NCI-H146 treated with DMSO at 0.1 percent for 48 hours (cell line): Measurements from ENCODE around the gene HPSE2.
"Not testable (repeated sequence)": the region's sequence is repeated elsewhere in the genome, so short reads cannot be mapped to it uniquely, and the experiment has no call there.

Source experiments
- DNase-seq: peaks from one replicate; lab custom pipeline; 2025; ENCODE audit not compliant: unreplicated experiment; lab: John Stamatoyannopoulos, UW

The HPSE2 gene

DNA sequence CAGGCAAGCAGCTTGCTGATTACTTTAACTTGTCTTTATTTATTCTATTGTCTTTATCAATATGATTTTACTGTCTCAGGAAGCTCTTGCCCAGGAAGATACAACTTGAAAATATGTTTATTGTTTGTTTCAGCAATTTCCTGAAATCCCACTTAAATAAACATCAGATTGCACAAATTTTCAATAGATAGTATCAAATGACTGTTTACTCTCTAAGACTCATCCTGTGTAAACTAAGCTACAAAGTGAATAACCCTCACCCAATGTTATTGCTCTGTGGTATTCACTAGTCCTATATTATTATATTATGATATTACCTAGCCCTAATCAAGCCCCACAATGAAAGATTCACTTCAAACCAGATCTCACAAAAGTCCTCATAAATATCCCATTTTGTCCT lies 658.5 kb downstream of the HPSE2 start:
- DNase-seq, result no peak

DNA sequence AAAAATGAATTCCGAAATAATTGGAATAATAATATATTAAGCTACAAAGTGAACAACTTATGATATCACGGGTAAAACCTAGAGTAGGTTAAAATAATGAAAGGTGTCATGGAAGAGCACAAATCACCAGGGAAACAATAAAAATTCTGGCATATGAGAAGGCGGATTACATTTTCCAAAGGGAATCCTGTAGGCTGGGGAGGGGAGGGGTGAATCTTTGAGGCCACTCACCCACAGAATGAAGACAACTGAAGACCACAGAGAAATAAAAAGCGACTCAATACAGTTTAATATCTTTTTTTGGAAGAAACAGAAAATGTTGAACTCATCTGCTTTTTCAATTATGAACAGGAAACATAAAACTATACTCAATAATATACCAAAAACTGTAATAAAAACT lies 659.6 kb downstream of the HPSE2 start:
- no peak for DNase-seq

DNA sequence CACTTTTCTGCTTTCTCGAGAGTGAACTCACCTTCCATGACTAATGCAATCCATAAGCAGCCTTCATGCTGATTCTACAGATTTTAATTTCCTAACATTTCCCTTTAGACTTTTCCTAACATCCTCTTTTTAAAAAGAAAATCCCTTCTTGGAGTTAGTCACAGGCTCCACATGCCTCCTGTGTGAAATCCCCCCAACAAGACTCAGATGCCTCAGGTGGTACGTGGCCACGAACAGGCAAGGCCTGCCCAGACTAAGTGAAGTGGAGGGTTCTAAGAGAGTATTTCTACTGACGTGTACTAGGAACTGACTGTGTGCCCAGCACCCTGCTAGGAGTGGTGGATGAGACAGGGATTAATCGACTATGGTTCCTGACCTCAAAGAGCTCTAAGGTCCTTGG lies 663.1 kb downstream of the HPSE2 start:
- DNase-seq, result no peak

DNA sequence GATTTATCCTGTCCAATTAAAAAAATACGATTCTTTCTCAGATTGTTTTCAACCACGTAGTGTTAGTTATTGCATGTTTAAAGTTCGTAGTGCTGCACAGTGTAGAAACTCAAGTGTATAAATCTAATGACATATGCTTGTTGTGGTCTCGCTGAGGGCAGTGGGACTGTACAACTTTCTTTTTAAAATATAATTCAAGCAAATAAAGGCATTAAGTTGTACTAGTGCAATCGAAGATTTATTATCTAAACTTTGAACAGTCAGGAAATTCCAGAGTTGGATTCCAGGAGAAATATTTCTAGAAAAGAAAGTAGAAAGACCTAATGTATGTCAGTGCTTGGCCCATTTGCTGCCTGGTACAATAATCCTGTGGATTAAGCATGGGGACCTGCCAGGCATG lies 664.8 kb downstream of the HPSE2 start:
- no peak for DNase-seq

DNA sequence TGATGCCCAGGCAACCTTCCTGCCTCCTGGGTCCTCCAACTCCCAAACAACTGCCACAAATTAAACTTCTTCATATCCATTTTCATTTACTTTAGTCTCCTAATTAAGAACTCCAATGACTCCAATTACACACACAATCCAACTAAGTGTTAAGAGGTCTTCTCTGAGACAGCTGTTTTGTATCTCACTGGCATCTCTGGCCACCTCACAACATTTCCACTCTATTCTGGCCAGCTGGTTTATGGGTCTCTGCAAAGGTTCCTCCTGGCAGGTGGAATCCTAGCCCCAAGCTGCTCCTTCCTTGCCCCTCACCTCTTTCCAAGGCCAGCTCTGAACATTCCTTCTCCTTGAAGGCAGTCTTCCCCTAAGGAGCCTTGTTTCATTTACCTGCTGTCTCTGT lies 665.8 kb downstream of the HPSE2 start:
- DNase-seq, result no peak

DNA sequence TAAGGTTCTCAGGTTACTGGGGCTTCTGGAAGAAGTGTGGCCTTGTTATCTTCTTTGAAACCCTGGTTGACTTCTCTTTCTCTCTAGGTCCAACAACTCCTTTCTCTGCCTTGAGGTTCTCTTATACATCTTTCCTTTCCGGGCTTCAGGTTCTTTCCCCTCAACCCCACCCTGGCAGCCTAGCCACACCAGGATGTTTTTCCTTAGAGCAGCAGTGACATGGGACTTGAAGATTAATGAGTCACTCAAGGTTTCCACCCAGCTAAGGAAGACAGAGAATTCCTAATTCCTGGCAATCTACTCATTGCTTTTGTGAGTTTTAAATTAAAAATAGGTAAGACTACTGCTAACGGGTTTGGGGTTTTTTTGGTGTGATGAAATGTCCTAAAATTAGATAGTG lies 667.1 kb downstream of the HPSE2 start:
- DNase-seq, result no peak

DNA sequence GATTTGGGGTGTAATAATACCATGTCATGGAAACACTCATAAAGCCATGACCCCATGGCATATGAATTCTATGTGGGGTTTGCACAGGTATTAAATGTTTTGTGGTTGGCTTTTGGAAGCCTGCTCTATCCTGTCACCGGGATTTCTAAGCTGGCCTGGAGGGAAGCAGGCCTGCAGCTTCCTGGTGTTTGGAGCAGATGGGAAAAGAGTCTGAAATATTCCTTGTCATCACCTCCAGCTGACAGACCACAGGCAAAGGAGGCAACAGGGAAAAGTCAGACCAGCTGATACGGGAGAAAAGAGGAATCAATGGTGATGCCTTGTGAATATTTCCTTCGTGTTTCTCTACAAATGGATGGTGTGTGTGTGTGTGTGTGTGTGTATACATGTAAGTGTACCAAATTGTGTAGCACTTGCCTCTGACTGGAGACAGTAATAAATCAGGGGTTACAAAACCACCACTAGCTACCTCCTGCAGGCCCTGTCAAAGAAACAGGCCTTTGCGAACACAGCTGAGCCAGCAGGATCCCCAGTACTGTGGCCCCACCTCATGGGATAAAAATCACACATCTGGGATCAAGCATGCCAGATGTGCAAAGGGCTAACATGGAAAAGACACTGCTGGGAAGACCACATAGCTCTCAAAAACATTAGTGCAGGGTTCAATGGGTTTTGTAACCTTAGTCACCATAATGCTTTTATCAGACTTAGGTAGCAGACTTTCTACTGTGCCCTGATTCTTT lies 668.1 kb downstream of the HPSE2 start:
- no peak for DNase-seq

DNA sequence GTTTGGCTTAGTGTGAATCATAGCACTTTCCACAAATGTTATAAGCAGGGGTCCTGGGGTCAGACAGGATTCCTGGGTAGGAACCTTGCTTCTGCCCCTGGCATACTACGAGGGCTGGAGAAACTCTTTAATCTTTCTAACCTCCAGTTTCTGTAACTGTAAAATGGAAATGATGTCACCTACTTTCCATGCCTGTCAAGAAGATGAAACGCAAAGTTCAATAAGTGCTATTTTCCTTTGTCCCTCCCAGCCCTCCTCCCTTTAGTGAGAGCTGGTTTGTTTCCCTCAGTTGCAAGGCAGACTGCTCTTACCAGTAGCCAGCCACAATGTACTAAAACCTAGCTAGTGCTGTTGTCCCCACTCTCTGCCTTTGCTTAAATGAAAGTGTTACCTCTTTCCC lies 671.8 kb downstream of the HPSE2 start:
- no peak for DNase-seq

DNA sequence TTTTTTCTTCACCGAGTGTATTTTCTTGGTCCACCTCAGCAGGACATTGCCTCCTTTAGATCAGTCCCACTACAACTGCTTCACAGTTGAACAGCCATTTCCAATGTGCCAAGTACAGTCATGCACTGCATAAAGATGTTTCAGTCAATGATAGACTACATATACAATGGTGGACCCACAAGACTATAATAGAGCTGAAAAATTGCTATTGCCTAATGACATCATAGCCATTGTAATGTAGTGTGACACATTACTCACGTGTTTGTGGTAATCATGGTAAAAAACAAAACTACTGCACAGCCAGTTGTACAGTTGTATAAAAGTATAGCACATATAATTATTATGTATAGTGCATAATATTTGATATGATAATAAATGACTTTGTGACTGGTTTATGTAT lies 675.1 kb downstream of the HPSE2 start:
- DNase-seq, result no peak

DNA sequence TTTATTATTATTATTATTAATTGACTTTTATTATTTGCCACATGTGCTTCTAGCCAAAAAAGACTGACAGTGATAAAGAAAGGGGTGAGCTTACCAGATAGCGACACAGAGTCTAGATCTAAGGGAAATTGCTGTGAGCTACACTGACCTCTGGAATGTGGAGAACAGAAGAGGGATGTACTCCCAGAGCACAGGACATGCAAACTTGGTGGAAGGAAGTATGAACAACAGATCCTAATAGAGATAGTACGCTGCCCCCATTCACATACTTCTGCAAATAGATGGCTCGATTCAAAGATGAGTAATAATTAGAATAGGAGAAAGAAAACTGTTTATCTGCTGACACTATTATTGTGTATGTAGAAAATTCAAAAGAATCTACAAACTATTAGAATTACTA lies 679.6 kb downstream of the HPSE2 start:
- DNase-seq, result no peak

DNA sequence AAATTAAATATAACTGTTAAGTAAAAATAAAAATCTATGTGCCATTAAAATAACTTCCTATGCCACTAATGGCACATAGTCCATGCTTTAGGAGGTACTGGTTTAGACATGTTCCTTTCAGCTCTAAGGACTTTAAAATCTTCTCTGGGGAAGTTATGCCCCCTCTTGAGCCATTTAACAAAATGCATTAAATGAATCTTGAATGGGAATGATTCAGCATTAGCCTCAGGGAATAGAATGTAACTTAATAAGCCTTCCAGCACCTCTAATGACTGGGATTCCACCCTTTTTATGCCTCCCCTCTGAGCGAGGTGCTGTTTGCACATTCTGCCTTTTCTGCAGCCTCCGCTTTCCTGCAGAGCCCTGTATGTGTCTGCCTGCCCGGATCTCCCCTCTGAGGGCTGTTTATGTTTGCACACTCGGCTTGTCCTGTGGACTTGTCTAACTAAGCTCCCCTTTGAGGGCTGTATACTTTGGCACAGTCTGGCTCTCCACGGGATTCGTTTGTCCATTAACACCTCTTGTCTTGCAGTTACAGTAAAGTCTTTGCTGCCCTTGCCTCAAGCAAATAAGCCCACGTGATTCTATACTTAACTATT lies 680.5 kb downstream of the HPSE2 start:
- DNase-seq, result peak; percentile 74

DNA sequence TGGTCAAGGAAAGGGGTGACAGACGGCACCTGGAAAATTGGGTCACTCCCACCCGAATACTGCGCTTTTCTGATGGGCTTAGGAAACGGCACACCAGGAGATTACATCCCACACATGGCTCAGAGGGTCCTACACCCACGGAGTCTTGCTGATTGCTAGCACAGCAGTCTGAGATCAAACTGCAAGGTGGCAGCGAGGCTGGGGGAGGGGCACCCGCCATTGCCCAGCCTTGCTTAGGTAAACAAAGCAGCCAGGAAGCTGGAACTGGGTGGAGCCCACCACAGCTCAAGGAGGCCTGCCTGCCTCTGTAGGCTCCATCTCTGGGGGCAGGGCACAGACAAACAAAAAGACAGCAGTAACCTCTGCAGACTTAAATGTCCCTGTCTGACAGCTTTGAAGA lies 694.1 kb downstream of the HPSE2 start:
- DNase-seq, result not testable (repeated sequence)

DNA sequence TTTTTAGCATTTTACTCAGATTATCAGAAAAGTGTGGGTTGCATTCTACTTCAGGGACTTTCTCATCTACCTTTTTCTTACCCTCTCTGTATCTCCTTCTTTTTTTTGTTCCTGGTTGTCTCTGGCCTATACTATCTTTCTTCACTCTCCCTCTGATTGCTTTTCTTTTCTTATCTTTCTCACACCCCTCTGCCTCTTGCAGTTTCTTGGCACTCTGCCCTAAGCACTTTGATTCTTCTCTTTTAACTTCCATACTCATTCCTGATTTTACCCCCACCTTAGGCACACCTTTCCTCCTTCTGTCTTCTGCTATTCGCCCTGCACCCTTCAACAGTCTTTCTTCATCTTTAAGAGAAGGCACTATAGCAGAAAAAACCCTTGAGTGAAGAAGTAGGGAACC lies 696.1 kb downstream of the HPSE2 start:
- DNase-seq, result no peak

DNA sequence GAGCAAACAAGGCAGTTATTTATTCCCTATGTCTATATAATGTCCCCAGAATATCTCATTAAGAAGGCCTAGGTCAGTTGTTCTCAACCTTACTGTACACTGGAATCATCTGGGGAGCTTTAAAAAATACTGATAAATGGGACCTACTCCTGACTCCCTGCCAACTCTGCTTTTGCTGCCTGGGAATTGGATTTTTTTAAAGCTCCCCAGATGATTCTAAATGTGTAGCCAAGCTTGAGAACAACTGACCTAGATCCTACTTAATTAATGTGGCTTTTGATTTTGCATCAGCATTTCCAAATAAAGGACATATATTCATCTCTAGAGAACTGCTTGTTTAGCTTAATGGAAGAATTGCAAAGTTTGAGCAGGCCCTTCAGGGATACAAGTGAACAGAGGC lies 697.2 kb downstream of the HPSE2 start:
- DNase-seq, result no peak

DNA sequence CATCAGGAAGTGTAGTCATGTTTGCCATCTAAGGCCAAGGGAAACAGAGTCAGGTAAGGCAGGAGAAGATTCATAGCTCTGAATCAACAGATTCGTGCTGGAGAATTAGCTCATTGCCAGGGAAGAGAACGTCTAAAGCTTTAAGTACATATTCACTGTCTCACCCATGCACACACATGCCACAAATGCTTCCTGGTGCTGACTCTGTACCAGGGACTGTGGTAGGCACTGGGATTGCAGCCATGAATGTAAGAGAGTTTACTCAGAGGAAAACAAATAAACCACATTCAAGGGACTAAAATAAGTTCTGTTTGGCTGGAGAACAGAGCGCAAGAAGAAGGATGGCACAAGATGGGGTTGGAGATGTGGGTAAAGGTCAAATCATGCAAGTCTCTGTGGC lies 699.1 kb downstream of the HPSE2 start:
- DNase-seq, result no peak

DNA sequence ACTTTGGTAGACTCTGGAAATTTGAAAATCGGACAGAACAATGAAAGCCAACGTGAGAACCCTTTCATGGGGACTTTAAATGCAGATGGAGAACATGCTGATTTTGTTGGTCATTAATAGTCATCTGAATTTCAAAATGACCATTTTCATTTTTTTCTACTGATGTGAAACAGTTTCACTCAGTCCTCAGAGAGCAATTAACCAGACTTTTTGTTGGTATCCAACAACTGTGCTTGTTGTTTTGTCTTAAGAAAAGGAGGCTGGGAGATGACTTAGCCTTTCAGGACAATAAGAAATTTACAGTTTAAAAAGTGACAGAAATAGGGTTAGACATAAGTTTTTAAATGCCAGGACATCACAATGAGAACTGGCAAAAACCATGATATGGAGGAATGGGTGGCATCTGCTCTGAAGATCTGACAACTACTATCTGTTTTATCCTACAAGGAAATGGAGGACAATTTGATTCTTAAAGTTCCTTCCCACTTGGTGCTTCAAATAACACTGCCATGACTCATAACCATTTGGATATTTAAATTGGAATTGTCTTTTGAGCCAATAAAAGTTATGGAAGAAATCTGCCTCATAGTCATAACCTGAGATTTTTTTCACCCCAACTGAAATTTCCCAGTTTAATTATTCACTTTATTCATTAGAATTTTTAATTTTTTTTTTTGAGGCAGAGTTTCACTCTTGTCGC lies 701.8 kb downstream of the HPSE2 start:
- no peak for DNase-seq

DNA sequence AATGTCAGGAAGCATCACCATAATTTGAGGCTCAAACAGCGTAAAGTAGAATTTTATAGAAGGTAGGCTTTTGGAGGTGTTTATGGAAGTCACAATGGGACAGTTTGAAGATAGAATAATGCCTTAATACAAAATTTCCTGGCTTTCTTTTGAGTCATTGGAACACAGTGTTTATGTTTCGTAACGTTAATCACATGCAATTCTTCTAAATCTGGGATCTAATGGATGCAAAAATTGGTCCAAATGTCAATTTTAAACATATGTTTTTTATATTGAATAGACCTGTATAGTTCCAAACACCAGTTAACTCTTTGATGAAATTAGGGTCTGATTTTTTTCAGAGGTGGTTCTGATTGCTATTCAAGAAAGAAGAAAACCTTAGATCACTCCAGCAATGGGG lies 702.4 kb downstream of the HPSE2 start:
- no peak for DNase-seq

DNA sequence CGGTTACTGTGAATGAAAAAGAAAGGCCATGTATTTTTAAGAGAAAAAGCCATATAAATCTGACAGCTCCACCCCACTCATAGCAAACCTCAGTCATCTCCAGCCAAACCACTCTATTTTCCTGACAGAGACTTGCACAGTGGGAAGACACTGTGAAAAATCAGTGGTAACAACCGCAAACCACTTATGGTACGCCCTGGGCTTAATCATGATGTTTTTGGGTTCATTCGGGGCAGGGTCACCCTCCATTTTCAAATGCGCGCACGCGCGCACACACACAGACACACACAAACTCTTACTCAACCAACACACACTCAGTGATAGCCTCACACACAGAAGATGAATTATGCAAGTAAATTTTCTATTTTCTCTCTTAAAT lies 706.9 kb downstream of the HPSE2 start:
- DNase-seq, result no peak

DNA sequence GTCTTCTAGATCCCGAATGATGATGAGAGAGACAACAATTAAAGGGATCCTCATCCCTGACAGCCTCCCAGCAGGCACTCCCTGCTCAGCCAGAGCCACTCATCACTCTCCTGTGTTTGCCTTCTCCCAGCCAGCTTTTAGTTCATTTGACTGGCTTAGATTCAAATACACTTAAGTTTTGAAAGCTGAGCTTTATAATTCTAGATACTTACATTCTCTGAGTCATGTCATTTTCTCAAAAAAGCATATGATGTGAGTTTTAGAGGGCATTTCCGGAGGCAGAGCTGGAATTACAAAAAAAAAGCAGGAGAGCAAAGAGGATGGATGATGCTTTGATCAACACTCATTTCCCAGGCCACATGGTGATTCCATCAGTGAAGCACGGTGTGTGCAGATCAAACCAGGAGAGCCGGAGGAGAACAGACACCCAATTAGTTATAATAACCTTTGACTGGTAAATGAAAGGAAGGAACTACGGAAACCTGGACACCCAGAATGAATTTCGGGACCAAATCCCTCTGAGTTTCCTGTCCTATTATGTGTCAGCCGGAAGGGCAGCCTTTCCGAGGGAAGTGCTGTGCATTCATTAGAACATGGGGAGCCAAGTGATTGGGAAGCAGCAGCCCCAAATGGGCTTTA lies 707.4 kb downstream of the HPSE2 start:
- no peak for DNase-seq

DNA sequence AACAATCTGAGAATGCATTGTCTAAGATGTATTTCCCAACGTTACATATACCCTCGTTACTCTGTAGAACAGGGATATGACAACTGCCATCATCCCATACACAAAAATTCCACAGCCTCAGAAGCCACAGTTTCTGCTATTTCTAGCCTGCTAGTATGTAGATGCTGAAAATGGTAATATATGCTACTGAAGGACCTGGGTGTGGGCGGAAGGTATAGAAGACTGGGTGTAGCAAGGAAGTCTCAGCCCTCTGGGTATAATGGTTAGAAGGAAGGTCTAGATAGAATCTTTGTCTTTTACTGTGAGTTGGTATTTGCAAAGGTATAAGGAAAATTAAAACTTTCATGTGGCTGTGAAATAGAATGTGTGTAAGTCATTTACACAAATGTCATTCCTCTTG lies 709.7 kb downstream of the HPSE2 start:
- no peak for DNase-seq

DNA sequence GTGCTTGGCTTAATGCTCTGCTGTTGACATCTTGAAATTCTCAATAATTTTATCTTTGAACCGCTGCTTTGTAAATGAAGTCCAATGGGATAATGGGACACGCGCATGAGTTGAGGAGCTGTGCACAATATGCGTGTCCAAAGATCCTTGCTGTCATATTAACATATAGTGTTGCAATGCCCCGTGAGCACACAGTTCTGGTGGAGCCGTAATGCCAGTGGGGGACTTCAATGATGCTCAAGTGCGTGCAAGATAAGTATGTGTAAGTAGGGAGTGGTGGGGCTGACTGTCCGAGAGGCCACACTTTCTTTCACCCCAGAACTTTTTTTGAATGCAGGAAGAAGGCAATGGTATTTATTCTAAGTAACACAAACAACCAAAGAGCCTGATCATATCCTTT lies 711.5 kb downstream of the HPSE2 start:
- DNase-seq, result no peak

DNA sequence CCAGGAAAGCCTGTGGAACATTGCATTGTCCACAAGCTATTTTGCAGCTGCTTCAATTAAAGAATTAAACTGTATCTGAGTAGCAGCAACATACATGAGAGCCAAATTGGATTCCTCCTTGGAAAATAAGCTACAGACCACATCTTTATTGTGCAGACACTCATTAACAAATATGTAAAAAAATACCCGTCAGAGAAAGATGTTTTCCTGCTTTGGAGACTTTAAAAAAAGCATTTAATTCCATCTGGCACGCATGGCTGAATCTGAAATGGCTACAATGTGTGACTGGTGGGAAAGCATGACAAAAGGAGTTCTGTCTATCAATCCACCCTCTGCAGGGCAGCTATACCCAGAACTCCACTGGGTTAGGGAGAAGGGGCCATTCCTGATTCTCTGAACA lies 715.8 kb downstream of the HPSE2 start:
- DNase-seq, result no peak
